NCI-H446 treated with DMSO at 0.1 percent for 48 hours (cell line): Measurements from ENCODE around the gene OR2T34.
"Not testable (repeated sequence)": the region's sequence is repeated elsewhere in the genome, so short reads cannot be mapped to it uniquely, and the experiment has no call there.

ENCODE experiments used
- DNase-seq: peaks from one replicate; lab custom pipeline; 2025; lab: John Stamatoyannopoulos, UW

OR2T34 gene

GRCh38 chr1:248551027-248551426 lies 23.5 kb downstream of the OR2T34 start:
- DNase-seq: not testable (repeated sequence)

- not testable (repeated sequence) for DNase-seq
Measured at GRCh38 chr1:248547383-248547782, 27.2 kb downstream of the OR2T34 start.

GRCh38 chr1:248537449-248537848 lies 37.1 kb downstream of the OR2T34 start:
- not testable (repeated sequence) for DNase-seq
